Loucy (cell line): Measurements from ENCODE around the gene PACRG.

Source experiments
- H2AFZ ChIP-seq: fragments of 200-600 bp; sonication (generic); 2 replicates; pipeline ENCODE4 v1.6.0; 2016; ENCODE audit warnings: antibody characterized with exemption, mild to moderate bottlenecking, low read length, moderate library complexity
- H3F3A ChIP-seq: fragments of 200-600 bp; 2 replicates; pipeline ENCODE4 v1.6.0; 2016; ENCODE audit warnings: antibody characterized with exemption, low read depth, mild to moderate bottlenecking
- H3K27me3 ChIP-seq: fragments of 200-600 bp; sonication (generic); 2 replicates; pipeline ENCODE4 v1.6.1; 2014; ENCODE audit warnings: low read length, mild to moderate bottlenecking; ENCODE audit not compliant: insufficient read depth, poor library complexity, severe bottlenecking
- H3K36me3 ChIP-seq: fragments of 200-600 bp; sonication (generic); 2 replicates; pipeline ENCODE4 v1.6.1; 2016; ENCODE audit warnings: low read length; ENCODE audit not compliant: insufficient read depth
- H3K4me1 ChIP-seq: fragments of 200-600 bp; sonication (generic); 2 replicates; pipeline ENCODE4 v1.5.1; 2014; ENCODE audit warnings: low read length, mild to moderate bottlenecking; ENCODE audit not compliant: insufficient read depth, poor library complexity, severe bottlenecking
- H3K4me2 ChIP-seq: fragments of 200-600 bp; sonication (generic); 2 replicates; pipeline ENCODE4 v1.6.0; 2014; ENCODE audit warnings: antibody characterized with exemption, low read length, low read depth, mild to moderate bottlenecking; ENCODE audit not compliant: poor library complexity, severe bottlenecking
- H3K4me3 ChIP-seq: fragments of 200-600 bp; sonication (generic); 2 replicates; pipeline ENCODE4 v1.5.1; 2014; ENCODE audit warnings: low read length, mild to moderate bottlenecking, mixed read lengths; ENCODE audit not compliant: poor library complexity, severe bottlenecking
- H3K79me2 ChIP-seq: fragments of 200-600 bp; sonication (generic); 2 replicates; pipeline ENCODE4 v1.6.1; 2014; ENCODE audit warnings: low read length; ENCODE audit not compliant: insufficient read depth
- H3K9ac ChIP-seq: fragments of 200-600 bp; sonication (generic); 2 replicates; pipeline ENCODE4 v1.6.0; 2014; ENCODE audit warnings: mild to moderate bottlenecking, low read depth, low read length, moderate library complexity; ENCODE audit not compliant: poor library complexity, severe bottlenecking
- H3K9me2 ChIP-seq: fragments of 200-600 bp; sonication (generic); replicated peaks from 2 replicates; pipeline ENCODE4 v1.6.1; 2016; ENCODE audit warnings: low read depth, low read length, mixed read lengths
- H3K9me3 ChIP-seq: fragments of 200-600 bp; sonication (generic); 2 replicates; pipeline ENCODE4 v1.6.1; 2014; ENCODE audit warnings: mild to moderate bottlenecking, antibody characterized with exemption, low read length, low read depth; ENCODE audit not compliant: insufficient read depth
- H4K20me1 ChIP-seq: fragments of 200-600 bp; sonication (generic); 2 replicates; pipeline ENCODE4 v1.6.0; 2014; ENCODE audit warnings: antibody characterized with exemption, low read length, mild to moderate bottlenecking; ENCODE audit not compliant: insufficient read depth, poor library complexity, severe bottlenecking
- CTCF ChIP-seq: fragments of 200-600 bp; sonication (generic); conservative IDR thresholded peaks from 2 replicates; pipeline ENCODE4 v1.5.1; 2014; ENCODE audit warnings: mild to moderate bottlenecking, antibody characterized with exemption, low read length
- EZH2phosphoT487 ChIP-seq: fragments of 200-600 bp; IDR thresholded peaks from 2 replicates; pipeline ENCODE4 v1.6.1; 2018; ENCODE audit warnings: antibody characterized with exemption, mild to moderate bottlenecking, moderate library complexity, borderline replicate concordance

PACRG gene

DNA sequence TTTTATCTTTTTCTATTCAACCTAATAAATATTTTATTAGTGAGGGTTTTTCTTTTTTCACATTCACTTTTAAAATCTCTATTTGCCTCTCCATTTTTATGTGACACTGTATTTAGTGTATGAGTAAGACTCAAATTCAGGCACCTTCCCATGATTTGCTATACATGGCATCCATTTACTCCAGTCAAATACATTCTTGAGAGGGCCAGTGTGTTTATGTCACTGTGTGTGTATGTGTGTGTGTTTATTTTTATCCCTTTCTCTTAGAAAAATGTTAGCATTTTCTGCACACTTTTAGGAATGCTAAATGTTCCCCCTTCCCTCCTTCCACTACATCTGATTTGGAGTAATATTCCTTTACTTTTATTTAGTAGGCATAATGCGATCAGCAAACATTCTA is 290.0 kb downstream of the PACRG start:
- no peaks in the 10 kb centered on the region for H3F3A ChIP-seq
- H3K9me3 ChIP-seq: 0 out of 2 replicates have a peak, but pooled peaks cover 2% of the 10 kb centered on the region
- no peaks in the 10 kb centered on the region for H3K27me3 ChIP-seq
- no peaks in the 10 kb centered on the region for H3K79me2 ChIP-seq
- no peak for TF ChIP-seq CTCF
- no peak for TF ChIP-seq EZH2phosphoT487
- H3K9me2 ChIP-seq: no peaks in the 10 kb centered on the region
- H4K20me1 ChIP-seq: no peaks in the 10 kb centered on the region
- H3K4me1 ChIP-seq: no peaks in the 10 kb centered on the region
- no peak overlapping the region for H3K4me3 ChIP-seq
- no peak overlapping the region for H3K9ac ChIP-seq
- H2AFZ ChIP-seq: no peak overlapping the region
- no peaks in the 10 kb centered on the region for H3K36me3 ChIP-seq
- H3K4me2 ChIP-seq: no peak overlapping the region

DNA sequence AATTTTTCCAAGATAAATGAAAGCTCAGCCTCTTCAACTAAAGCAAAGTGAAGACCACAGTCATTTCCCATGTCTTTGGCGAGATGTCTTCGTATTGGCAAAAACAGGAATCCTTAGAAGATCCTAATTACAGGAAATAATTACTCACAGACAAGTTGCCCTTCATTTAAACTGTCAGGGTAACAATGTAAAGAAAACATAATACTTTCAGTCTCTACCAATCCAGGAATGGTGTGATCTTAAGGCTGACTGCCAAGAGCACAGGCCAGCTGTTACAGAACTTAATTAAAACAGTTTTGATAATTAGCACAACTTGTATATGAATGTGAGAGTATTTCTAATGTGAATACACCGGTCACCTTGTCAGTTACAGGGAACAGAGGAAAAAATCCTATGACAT is 292.2 kb downstream of the PACRG start:
- Histone ChIP-seq H3K9ac (no peak overlapping the region), H3K9me2 (no peaks in the 10 kb centered on the region)
- TF ChIP-seq CTCF (no peak), EZH2phosphoT487 (no peak)

GRCh38 chr6:163021054-163021453 is 293.3 kb downstream of the PACRG start:
- H3F3A ChIP-seq: no peaks in the 10 kb centered on the region
- TF ChIP-seq CTCF (no peak), EZH2phosphoT487 (no peak)
- no peak overlapping the region for H2AFZ ChIP-seq
- H3K27me3 ChIP-seq: no peaks in the 10 kb centered on the region
- no peaks in the 10 kb centered on the region for H3K79me2 ChIP-seq
- no peak overlapping the region for H3K4me2 ChIP-seq
- no peaks in the 10 kb centered on the region for H3K9me2 ChIP-seq
- no peak overlapping the region for H3K9ac ChIP-seq
- H3K36me3 ChIP-seq: no peaks in the 10 kb centered on the region
- no peak overlapping the region for H3K4me3 ChIP-seq
- H3K9me3 ChIP-seq: peaks cover 10% of the 10 kb centered on the region; the same call in 1 of the 2 replicates
- H3K4me1 ChIP-seq: no peaks in the 10 kb centered on the region
- no peaks in the 10 kb centered on the region for H4K20me1 ChIP-seq

More for the DNA sequence above, 292.2 kb downstream of the PACRG start:
- Histone ChIP-seq H3F3A (no peaks in the 10 kb centered on the region), H3K27me3 (no peaks in the 10 kb centered on the region), H3K4me1 (no peaks in the 10 kb centered on the region), H3K4me3 (no peak overlapping the region), H2AFZ (no peak overlapping the region), H3K4me2 (no peak overlapping the region), H4K20me1 (no peaks in the 10 kb centered on the region), H3K79me2 (no peaks in the 10 kb centered on the region), H3K36me3 (no peaks in the 10 kb centered on the region), H3K9me3 (0 out of 2 replicates have a peak, but pooled peaks cover 5% of the 10 kb centered on the region)
